Neural progenitor cell (in vitro differentiated cells): Measurements from ENCODE around the gene CAPN10.

Experiments
- EZH2 ChIP-seq: fragments of 200-600 bp; sonication (generic); IDR thresholded peaks from 2 replicates; pipeline ENCODE4 v1.6.1; 2017; ENCODE audit warnings: antibody characterized with exemption, mild to moderate bottlenecking, moderate library complexity
- TF ChIP-seq, protein P1 (sequence below): fragments of 200-600 bp; sonication (generic); IDR thresholded peaks from 2 replicates; pipeline ENCODE4 v1.5.1; 2017; ENCODE audit warnings: antibody characterized with exemption, mild to moderate bottlenecking

DNA sequence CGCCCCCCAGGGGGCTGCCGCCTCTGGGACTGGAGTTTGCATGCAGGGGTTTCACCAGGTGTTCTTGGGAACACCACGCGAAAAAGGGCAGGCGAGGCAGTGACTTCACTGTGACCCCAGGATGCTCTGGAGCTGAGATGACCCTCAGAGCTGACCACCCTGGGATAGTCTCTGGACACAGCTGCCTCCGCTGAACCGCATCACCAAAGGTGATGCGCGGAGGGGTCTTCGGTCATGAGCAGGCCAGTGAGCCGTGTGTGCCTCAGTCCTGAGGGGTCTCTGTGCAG is 56.2 kb downstream of the CAPN10 start:
- TF ChIP-seq, protein P1, sequence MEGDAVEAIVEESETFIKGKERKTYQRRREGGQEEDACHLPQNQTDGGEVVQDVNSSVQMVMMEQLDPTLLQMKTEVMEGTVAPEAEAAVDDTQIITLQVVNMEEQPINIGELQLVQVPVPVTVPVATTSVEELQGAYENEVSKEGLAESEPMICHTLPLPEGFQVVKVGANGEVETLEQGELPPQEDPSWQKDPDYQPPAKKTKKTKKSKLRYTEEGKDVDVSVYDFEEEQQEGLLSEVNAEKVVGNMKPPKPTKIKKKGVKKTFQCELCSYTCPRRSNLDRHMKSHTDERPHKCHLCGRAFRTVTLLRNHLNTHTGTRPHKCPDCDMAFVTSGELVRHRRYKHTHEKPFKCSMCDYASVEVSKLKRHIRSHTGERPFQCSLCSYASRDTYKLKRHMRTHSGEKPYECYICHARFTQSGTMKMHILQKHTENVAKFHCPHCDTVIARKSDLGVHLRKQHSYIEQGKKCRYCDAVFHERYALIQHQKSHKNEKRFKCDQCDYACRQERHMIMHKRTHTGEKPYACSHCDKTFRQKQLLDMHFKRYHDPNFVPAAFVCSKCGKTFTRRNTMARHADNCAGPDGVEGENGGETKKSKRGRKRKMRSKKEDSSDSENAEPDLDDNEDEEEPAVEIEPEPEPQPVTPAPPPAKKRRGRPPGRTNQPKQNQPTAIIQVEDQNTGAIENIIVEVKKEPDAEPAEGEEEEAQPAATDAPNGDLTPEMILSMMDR = no peak
- TF ChIP-seq EZH2 = no peak
